NCI-H2227 (cell line): ENCODE results near the gene ALPK1.
"Not testable (repeated sequence)": the region's sequence is repeated elsewhere in the genome, so short reads cannot be mapped to it uniquely, and the experiment has no call there.

Source experiments
- DNase-seq: peaks from one replicate; lab custom pipeline; 2025; ENCODE audit not compliant: unreplicated experiment; lab: John Stamatoyannopoulos, UW

The ALPK1 gene

DNA sequence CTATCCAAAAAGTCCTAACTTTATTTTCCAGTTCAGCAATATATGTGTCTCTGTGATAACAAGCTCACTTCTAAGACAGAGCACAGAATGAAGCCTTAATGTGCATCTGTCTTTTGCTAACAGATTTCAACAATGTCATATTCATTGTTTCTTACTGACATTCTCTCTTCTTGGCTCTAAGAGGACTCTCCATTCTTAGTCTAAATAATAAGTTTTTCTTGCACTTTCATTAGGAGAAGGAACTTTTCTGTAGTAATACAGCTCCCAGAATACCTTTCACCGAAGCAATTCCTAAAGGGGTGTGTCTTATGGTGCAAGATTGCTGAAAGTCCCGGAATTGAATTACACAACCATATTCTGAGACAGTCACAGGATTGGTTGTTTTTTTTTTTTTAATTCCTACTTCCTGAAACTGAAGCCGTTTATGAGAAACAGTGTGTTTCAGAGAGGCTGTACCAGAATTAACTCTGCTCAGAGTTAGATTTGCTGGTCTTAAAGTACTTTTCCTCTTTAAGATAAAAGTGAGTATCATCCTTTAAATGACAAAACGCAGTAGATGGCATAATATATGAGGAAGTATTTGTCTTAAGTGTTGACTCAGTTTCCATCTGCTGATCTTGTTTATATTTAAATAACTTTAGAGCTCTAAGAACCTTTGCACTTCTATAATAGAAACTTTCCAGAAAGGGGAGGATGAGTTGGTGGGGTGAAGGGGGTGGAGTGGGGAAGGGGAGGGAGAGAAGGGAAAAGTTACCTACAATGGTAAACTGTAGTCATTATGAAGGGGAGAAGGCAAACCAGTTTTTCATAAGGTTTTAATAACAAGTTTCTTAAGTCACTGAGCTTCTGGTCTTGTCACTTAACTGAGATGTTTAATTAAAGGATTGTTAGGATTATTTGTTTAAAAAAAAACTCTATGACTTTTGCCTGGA is at the start of gene ALPK1:
TSS of gene ALPK1 (plus strand) at position 421 of the 932 bp plus-strand sequence.
- DNase-seq, result peak; percentile 19

DNA sequence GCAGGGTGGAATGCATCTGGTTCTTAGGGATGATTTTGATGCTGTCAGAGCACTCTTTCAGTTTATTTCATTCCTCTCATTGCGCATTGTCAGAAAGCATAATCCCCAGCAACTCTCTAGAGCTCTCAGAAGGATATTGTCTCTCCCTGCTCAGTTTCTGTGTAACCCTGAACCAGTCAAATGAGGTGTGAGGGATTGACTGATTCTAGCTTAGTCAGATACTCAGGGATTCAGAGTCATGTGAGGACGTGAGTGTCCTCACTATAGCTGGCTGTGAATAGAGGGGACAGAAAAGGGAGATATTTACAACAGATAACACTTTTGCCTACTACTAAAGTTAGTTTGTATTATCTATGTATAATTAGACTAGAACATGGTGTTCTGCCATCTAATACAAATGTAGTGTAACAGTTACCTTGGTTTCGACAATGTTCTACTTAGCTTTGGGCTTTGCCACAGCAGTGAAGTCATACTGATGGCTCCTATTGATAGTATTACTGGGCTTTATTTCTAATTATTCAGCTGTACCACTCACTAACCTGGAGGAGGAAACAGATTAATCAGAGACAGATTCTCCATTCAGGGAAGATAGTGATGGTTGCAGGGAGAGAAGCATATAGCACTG is 46.0 kb upstream of the ALPK1 start:
- no peak for DNase-seq

DNA sequence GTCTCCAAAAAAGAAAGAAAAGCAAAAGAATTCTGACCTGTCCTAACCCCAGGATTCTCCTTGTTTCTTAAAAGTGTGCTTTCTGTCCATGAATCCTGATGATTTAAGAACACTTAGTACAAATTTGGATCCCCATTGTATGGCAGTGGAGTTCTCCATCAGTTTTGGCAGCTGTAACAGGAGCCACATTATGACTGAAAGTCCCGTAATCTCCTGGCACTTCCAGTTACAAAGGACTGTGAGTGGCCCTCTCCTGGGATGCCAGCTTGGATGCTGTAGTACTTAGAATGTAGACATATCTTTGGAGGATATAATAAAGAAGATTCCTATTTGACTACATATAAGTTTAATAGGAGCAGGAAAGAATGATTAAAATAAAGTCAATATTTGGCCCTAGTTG is 44.9 kb upstream of the ALPK1 start:
- no peak for DNase-seq

DNA sequence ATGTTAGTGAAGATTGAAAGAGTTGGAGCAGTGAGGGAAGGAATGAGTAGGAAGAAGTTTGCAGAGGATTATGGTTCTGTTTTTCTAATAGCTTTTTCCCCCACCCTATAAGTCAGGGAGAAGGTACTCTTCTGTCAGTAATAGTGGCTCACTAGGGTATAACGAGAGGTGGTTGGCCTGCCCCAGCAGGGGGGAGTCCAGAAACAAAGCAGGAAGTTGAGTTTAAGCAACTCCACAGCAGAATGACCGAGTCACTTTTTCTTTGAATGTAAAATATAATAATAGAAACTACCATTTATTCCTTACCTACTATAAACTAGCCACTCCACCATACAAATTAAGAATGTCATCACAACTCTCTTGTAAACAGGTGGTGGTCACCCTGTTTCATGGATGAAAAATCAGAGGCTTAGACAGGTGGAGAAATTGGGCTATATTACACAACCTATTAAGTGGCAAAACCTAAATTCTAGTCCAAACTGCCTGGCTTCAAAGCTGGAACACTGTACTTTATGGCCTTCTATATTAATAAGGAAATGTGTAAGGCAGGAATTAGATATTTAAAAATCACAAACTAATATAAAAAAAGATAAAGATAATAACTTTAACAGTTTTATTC is 43.7 kb upstream of the ALPK1 start:
- DNase-seq, result no peak

DNA sequence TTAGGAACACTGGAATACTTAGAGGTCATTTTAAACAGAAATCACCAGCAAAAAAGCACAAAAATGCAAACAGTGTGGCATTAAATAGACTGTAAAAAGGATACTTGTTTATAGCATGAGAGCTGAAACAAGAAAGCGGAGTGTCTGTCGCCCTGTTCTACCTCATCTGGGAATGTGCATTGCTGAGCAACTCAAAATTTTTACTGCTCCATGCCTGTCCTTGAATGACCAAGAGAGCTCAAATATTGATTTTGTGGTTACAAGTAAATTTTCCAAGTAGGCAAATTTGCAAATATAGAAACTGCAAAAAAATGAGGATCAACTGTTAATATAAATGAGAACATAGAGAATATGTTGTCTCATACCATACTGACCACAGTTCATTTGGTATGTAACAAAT is 40.1 kb upstream of the ALPK1 start:
- no peak for DNase-seq

DNA sequence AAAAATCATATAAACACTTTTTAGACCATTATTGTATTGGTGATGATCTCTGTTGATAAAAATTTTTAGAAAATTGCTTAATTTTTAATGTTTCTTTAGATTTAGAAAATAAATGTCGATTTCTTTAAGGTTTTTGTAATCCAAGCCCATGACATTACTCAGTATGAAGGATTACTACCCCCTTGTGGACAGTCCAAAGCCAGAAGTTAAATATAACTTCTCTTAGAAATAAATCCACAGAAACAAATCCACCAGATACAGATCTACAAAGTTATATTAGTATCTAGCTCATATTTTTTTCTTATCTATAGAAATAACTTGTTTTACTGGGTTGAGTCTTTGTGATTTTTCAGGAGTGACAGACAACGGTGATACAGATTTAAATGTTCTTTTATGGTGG is 30.3 kb upstream of the ALPK1 start:
- DNase-seq, result no peak

DNA sequence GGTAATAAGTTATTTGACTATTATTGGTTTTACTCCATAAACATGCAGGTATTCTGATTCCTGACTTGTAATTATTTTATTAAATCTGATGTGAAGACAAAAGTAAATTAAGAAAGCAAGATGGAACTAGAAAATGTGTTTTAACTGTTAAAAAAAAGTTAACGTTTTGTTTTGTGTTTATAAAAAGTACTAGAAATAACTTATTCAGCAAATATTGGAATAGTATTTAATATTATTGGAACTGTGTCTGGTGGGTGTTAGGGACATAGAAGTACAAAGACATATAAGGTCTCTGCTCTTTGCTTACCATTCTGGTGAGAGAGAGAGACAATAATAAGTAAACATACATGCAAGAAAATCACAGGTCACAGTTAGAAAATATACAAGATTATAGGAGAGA is 27.1 kb upstream of the ALPK1 start:
- no peak for DNase-seq

DNA sequence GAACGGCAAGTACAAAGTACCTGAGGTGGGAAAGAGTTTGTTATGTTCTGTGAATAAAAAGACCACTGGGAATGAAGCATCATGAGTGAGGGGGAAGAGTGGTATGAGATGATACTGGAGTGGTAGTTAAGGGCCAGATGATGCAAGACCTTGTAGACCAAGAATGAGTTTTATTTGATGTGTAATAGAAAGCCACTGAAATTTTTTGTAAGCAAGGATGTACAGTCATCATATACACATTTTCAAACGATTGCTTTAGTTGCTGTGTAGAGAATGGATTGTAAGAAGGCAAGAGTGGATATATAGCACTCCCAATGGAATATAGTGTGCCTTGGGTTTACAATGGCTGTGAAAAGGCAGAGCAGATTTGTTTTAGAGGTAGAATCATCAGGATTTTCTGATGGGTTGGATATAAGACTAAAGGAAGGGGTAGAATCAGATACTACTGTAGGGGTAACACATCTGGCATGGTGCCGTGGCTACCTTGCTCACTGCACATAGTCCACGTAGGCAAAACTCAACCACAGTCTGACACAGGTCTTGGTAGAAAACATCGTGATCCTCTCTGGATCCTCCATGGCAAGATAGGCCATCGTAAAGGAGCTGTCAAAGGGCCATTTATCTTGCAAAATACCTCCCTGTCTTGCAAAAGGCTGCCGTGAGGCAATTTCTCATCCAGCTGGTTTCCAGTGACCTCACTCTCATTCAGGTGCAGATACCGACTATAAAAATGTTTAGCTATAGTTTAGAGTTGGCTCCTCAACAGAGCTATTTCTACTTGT is 26.3 kb upstream of the ALPK1 start:
- no peak for DNase-seq

DNA sequence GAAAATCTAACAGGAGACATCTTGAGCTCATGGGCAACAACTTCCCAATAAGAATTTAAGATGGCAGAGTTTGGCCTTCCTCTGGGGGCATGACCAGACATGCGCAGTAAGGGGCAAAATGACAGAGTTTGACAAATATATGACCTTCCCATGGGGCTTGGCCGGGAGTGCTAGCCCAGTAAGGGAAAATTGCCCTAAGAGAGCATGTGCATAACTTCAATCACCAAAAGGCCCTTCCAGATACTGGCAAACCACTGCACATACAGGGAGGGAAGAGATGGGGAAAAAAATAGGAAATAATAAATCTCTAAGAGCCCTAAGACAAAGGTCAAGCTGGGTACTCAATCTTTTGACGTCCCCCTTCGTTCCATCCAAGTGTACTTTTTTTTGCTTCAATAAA is 24.9 kb upstream of the ALPK1 start:
- DNase-seq, result no peak

DNA sequence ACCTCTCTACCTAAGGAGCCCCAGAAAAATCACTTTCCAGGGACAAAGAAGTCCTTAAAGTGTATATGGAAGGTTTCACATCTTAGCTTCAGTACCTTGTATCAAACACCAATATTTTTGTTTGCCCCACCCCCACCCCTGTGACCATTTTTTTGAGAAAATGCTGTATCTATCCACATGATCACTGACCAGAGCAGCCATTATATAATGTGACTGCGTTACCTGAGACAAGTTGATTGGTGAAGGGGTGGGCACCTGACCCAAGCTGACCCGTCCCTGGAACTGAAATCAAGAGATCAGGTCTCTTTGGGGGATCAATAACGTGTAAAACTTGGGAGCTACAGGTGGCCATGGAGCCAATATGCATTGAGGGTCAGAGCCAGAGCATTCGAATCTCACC is 22.2 kb upstream of the ALPK1 start:
- DNase-seq, result no peak

DNA sequence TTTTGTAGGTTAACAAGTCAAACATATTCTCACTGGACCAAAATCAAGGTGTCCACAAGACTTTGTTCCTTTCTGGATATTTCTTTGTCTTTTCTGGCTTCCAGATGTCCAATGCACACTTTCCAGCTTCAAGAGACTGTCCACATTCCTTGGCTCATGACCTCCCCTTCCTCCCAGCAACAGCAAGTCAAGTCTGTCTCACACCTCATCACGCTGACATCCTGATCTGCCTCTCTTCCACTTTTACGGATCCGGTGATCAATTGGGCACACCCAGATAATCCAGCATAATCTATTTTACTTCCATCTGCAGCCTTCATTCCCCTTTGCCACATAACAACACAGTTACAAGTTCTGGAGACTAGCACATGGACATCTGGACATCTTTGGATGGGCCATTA is 21.1 kb upstream of the ALPK1 start:
- DNase-seq, result no peak

DNA sequence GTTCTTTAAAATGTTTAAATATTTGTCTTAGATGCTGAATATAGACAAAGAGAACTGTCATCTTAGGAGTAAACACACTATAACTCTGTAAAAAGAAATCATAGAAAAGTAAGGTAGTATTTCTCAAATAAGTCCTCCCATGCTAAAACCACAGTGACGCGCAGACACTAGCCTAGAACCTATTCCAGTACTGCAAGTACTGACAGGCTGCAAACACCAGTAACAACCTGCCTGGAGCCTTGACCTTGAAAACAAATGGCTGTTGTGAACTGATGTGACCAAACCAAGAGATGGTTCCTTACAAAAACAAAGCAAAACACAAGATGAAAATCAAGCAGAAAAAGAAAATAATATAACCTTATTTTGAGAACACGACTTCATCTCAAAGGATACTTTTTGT is 19.9 kb upstream of the ALPK1 start:
- DNase-seq, result no peak

DNA sequence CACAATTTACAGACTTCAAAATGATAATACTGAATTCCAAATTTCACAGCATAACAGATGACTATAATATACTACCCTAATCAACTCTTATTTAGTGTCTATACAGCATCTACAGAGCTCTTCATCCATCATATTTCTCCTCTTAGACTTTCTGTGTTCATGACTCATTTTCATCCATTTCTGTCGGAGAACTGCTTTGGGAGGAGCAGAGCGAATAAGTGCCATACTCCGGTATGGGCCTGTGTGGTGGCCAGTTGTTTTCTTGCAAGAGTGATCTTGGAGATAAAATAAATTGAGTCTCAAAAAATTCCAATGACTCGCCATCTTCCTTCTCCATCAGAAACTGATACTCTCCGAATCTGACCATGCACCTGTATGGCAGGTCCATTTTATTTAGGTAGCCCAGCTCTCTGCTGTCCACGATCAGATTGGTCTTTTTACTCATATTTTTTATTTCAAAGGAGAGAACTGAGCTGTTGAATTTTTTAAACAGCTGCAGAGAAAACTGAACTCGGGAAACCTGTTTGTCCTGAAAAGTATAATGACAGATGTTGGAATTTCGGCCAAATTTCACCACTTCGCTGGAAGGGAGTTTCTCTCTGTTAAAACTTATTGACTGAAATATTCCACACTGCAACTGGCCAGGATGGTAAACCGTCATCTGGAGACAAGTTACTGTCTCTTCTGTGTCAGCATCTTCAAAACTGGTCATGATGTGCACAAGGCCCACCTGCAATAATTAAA is 19.3 kb upstream of the ALPK1 start:
- no peak for DNase-seq

DNA sequence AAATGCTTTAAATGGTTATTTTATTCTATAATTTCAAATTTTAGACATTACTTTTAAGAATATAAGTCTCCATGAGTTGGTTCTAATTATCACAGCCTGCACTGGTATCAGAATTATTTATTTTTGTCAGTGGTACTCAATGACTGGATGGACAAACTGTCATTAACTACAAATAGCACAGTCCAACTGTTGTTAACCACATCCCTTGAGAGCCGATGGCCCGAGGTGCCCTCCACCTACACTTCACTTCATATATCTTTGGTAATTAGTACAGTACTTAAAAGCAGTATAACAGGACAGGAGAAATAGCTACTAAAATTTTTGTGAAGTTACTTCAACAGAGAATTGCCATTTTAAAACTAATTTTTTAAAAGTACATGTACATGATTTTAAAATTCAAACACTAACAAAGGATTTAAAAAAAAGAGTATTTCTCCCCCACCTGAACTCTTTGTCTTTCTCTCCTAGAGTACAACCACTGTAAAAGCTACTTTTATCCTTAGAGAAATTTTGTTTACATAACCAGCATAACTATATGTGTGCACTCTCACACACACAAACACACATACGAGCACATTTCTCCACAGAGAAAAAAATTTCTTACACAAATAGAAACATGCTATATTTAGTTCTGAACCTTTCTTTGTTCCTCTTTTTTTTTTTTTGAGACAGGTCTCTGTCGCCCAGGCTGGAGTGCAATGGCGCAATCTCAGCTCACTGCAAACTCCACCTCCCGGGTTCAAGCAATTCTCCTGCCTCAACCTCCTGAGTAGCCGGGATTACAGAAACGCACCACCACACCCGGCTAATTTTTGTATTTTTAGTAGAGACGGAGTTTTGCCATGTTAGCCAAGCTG is 17.9 kb upstream of the ALPK1 start:
- DNase-seq, result no peak

DNA sequence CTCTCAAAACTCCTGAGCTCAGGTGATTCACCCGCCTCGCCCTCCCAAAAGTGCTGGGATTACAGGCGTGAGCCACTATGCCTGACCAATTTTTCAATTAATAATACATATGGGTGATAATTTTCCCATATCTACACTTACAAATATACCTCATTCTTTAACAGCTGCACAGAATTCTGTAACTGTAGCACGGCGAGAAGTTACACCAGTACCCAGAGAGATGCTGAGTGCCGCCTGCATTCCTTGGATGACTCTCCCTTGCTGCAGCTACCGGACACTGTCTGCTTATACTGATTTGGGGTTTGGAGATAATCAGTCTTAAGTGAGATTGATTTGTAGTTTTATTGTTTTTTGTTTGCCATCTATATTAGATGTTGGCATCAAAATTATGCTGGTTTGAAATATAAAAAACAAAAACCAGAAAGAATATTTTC is 17.3 kb upstream of the ALPK1 start:
- DNase-seq, result no peak

DNA sequence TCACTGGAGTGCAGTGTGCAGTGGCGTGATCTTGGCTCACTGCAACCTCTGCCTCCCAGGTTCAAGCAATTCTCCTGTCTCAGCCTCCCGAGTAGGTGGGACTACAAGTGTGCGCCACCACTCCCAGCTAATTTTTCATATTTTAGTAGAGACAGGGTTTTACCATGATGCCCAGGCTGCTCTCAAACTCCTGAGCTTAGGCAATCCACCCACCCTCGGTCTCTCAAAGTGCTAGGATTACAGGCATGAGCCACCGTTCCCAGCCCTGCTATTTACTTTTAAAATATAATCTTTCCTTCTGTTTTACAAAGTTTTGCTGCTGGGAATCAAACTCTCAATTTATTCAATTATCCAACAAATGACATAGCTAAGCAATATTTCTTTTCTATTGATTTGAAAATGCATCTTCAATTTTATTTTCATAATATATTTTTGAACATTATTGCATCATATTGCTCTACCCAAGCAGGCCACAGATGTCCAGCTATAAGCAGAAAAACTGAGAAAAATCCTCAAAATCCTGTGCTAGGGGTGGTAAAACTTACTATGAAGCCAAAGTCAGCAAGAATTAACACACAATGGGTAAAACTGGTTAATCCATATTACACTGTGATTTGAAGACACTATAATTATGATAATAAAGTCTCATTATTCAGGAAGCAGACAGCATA is 16.6 kb upstream of the ALPK1 start:
- DNase-seq, result no peak

DNA sequence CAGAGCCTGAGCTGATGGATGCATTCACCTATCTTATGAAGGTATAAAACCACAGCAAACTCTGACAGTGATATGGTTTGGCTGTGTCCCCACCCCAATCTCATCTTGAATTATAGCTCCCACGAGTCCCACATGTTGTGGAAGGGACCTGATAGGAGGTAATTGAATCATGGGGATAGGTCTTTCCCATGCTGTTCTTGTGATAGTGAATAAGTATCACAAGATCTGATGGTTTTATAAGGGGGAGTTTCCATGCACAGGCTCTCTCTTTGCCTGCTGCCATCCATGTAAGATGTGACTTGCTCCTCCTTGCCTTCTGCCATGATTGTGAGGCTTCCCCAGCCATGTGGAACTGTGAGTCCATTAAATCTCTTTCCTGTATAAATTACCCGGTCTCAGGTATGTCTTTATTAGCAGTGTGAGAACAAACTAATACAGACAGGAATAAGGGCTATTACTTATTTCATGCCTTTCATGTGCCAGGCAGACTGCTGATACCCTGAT is 15.2 kb upstream of the ALPK1 start:
- not testable (repeated sequence) for DNase-seq

DNA sequence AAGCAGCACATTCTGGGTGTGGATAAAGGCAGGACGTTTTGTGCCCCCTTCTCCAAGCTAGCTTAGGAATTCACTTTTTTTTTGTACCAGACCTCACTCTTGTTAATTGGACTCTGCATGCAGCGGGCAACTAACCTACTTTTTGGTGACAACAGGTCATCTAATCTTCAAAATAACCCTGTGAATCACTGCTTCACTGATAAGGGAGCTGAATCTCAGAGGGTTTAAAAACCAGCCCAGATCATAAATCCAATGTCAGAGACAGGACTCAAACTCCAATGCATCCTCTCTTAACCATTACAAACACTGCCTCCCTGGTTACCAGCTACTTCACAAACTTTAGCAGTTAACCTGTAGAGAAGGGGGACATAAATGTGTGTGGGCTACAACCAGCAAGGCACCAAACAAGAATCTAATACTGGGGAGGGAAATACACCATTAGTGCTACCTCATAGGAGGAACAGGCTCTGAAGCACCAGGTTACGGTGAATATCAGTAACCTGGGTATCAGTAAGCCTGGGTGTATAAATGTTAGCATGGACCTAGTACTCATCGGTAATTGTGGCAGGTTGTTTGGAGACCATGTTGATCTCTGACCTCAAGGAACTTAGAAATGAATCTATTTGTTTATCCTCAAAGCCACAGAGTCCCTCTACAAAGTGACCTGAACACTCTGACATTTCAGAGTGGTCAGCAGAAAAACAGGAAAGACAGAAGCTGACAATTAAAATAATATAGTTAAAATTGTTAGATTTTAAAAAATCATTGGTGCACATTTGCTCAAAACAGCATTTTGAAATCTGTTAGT is 14.1 kb upstream of the ALPK1 start:
- DNase-seq, result no peak
